MM.1S (cell line): Measurements from ENCODE around the gene KLHDC9.

ENCODE experiments used
- DNase-seq: peaks from one replicate; pipeline ENCODE4 v3.0.0-alpha.2; 2015
- H2AFZ ChIP-seq: fragments of 300-600 bp; sonication (generic); 2 replicates; pipeline ENCODE4 v1.6.0; 2016; ENCODE audit warnings: antibody characterized with exemption, low read length
- H3F3A ChIP-seq: fragments of 300-600 bp; sonication (generic); 2 replicates; pipeline ENCODE4 v1.6.1; 2016; ENCODE audit warnings: mild to moderate bottlenecking, antibody characterized with exemption, low read length, moderate library complexity, mixed read lengths; ENCODE audit not compliant: insufficient read depth
- H3K27ac ChIP-seq: fragments of 300-600 bp; sonication (generic); 2 replicates; pipeline ENCODE4 v1.5.1; 2016; ENCODE audit warnings: mild to moderate bottlenecking, low read length
- H3K27me3 ChIP-seq: fragments of 300-600 bp; sonication (generic); replicated peaks from 2 replicates; pipeline ENCODE4 v1.6.0; 2016; ENCODE audit warnings: low read length; ENCODE audit not compliant: insufficient read depth
- H3K36me3 ChIP-seq: fragments of 300-600 bp; sonication (generic); replicated peaks from 2 replicates; pipeline ENCODE4 v1.6.1; 2016; ENCODE audit warnings: mild to moderate bottlenecking, low read length, mixed read lengths; ENCODE audit not compliant: insufficient read depth
- H3K4me1 ChIP-seq: fragments of 300-600 bp; sonication (generic); 2 replicates; pipeline ENCODE4 v1.6.1; 2016; ENCODE audit warnings: low read length, mixed read lengths
- H3K4me2 ChIP-seq: fragments of 300-600 bp; sonication (generic); 2 replicates; pipeline ENCODE4 v1.6.0; 2016; ENCODE audit warnings: low read depth, low read length
- H3K4me3 ChIP-seq: fragments of 300-600 bp; sonication (generic); 2 replicates; pipeline ENCODE4 v1.5.1; 2016; ENCODE audit warnings: low read length, mixed read lengths
- H3K79me2 ChIP-seq: fragments of 300-600 bp; sonication (generic); 2 replicates; pipeline ENCODE4 v1.6.1; 2016; ENCODE audit warnings: mixed run types, low read length, mixed read lengths
- H3K9ac ChIP-seq: fragments of 300-600 bp; sonication (generic); 2 replicates; pipeline ENCODE4 v1.6.1; 2016; ENCODE audit warnings: low read length, mixed read lengths
- H3K9me2 ChIP-seq: fragments of 300-600 bp; sonication (generic); replicated peaks from 2 replicates; pipeline ENCODE4 v1.6.1; 2016; ENCODE audit warnings: mild to moderate bottlenecking, low read length, mixed read lengths; ENCODE audit not compliant: insufficient read depth
- H3K9me3 ChIP-seq: fragments of 300-600 bp; sonication (generic); replicated peaks from 2 replicates; pipeline ENCODE4 v1.6.1; 2016; ENCODE audit warnings: mild to moderate bottlenecking, low read length, mixed read lengths; ENCODE audit not compliant: insufficient read depth
- H4K20me1 ChIP-seq: fragments of 300-600 bp; sonication (generic); 2 replicates; pipeline ENCODE4 v1.6.1; 2016; ENCODE audit warnings: mild to moderate bottlenecking, low read length, moderate library complexity, mixed read lengths; ENCODE audit not compliant: insufficient read depth
- EZH2 ChIP-seq: fragments of 300-600 bp; sonication (generic); optimal IDR thresholded peaks from 2 replicates; pipeline ENCODE3; 2017; ENCODE audit warnings: low read depth, mild to moderate bottlenecking, antibody characterized with exemption, low read length, mixed read lengths
- EZH2phosphoT487 ChIP-seq: fragments of 300-600 bp; sonication (generic); IDR thresholded peaks from 2 replicates; pipeline ENCODE4 v1.6.1; 2018; ENCODE audit warnings: antibody characterized with exemption, low read length
- TF ChIP-seq, protein P1 (sequence below): fragments of 300-600 bp; sonication (generic); IDR thresholded peaks from 2 replicates; pipeline ENCODE4 v1.5.1; 2016; ENCODE audit warnings: antibody characterized with exemption, low read length, mixed read lengths

Gene KLHDC9

GRCh38 chr1:161106431-161106830 lies 8.3 kb downstream of the KLHDC9 start:
- Histone ChIP-seq H3K9me2 (no peaks in the 10 kb centered on the region), H3K4me1 (no peaks in the 10 kb centered on the region), H4K20me1 (0 out of 2 replicates have a peak, but pooled peaks cover 2% of the 10 kb centered on the region), H2AFZ (no peak overlapping the region), H3K79me2 (peaks cover 84% of the 10 kb centered on the region), H3K4me2 (no peak overlapping the region), H3K9ac (no peak overlapping the region), H3K27ac (no peak overlapping the region), H3K36me3 (peaks cover 4% of the 10 kb centered on the region; the same call in 1 of the 2 replicates), H3K4me3 (no peak overlapping the region), H3K9me3 (no peaks in the 10 kb centered on the region), H3F3A (no peaks in the 10 kb centered on the region; the same call in 1 of the 2 replicates), H3K27me3 (no peaks in the 10 kb centered on the region)
- no peak for TF ChIP-seq EZH2
- DNase-seq, result no peak

DNA sequence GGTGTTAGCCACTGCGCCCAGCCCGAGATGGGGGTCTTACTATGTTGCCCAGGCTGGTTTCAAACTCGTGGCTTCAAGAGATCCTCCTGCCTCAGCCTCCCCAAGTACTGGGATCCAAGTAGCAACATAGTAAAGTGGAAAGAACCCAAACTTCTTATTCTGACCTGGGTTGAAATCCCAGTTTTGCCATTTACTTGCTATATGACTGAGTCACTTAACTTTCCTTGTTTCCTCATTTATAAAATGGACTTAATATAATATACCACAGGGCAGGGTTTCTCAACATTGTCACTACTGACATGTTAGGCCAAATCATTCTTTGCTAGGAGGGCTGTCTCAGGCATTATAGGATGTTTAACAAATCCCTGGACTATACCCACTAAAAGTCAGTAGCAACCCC lies 13.0 kb downstream of the KLHDC9 start:
- TF ChIP-seq, protein P1, sequence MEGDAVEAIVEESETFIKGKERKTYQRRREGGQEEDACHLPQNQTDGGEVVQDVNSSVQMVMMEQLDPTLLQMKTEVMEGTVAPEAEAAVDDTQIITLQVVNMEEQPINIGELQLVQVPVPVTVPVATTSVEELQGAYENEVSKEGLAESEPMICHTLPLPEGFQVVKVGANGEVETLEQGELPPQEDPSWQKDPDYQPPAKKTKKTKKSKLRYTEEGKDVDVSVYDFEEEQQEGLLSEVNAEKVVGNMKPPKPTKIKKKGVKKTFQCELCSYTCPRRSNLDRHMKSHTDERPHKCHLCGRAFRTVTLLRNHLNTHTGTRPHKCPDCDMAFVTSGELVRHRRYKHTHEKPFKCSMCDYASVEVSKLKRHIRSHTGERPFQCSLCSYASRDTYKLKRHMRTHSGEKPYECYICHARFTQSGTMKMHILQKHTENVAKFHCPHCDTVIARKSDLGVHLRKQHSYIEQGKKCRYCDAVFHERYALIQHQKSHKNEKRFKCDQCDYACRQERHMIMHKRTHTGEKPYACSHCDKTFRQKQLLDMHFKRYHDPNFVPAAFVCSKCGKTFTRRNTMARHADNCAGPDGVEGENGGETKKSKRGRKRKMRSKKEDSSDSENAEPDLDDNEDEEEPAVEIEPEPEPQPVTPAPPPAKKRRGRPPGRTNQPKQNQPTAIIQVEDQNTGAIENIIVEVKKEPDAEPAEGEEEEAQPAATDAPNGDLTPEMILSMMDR, result no peak
- no peak for TF ChIP-seq EZH2
- no peak for TF ChIP-seq EZH2phosphoT487
- peaks cover 15% of the 10 kb centered on the region; the same call in 1 of the 2 replicates for H3K4me1 ChIP-seq
- DNase-seq, result no peak
- no peak overlapping the region for H3K9ac ChIP-seq
- no peak overlapping the region for H3K4me2 ChIP-seq
- no peaks in the 10 kb centered on the region; the same call in 1 of the 2 replicates for H3K36me3 ChIP-seq
- H3K79me2 ChIP-seq, result peaks cover 95% of the 10 kb centered on the region
- H3K27ac ChIP-seq, result no peak overlapping the region
- no peak overlapping the region for H2AFZ ChIP-seq
- no peak overlapping the region for H3K4me3 ChIP-seq
- no peaks in the 10 kb centered on the region; the same call in 1 of the 2 replicates for H3F3A ChIP-seq
- H3K9me3 ChIP-seq, result no peaks in the 10 kb centered on the region
- no peaks in the 10 kb centered on the region for H3K27me3 ChIP-seq
- H3K9me2 ChIP-seq, result no peaks in the 10 kb centered on the region
- H4K20me1 ChIP-seq, result peaks cover 10% of the 10 kb centered on the region; the same call in 1 of the 2 replicates

DNA sequence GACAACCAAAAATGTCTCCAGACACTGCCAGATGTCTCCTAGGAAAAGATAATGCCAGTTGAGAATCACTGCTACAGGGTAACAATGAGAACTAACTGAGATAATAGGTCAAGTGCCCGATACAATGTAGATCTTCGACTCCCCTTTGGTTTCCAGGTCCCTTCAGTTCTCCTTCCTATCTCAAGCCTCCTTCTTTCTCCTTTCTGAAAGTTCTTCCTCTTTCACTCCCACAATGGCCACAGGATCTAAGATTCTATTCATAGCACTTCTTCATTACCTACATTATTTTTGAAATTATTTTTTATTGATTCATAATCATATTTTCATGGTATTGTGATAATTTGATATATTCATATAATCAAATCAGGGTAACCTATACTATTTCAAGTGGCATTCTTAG lies 13.4 kb downstream of the KLHDC9 start:
- no peak overlapping the region for H3K4me2 ChIP-seq
- H4K20me1 ChIP-seq, result peaks cover 10% of the 10 kb centered on the region; the same call in 1 of the 2 replicates
- H3K36me3 ChIP-seq, result no peaks in the 10 kb centered on the region; the same call in 1 of the 2 replicates
- H3K4me3 ChIP-seq, result no peak overlapping the region
- no peaks in the 10 kb centered on the region for H3K27me3 ChIP-seq
- no peak overlapping the region for H3K27ac ChIP-seq
- no peak overlapping the region for H2AFZ ChIP-seq
- peaks cover 18% of the 10 kb centered on the region for H3K4me1 ChIP-seq
- peaks cover 95% of the 10 kb centered on the region for H3K79me2 ChIP-seq
- H3K9ac ChIP-seq, result no peak overlapping the region
- H3K9me2 ChIP-seq, result no peaks in the 10 kb centered on the region
- no peak for TF ChIP-seq EZH2phosphoT487
- no peak for TF ChIP-seq EZH2
- TF ChIP-seq, protein P1, result no peak
- DNase-seq, result no peak
- H3K9me3 ChIP-seq, result no peaks in the 10 kb centered on the region
- H3F3A ChIP-seq, result no peaks in the 10 kb centered on the region; the same call in 1 of the 2 replicates

DNA sequence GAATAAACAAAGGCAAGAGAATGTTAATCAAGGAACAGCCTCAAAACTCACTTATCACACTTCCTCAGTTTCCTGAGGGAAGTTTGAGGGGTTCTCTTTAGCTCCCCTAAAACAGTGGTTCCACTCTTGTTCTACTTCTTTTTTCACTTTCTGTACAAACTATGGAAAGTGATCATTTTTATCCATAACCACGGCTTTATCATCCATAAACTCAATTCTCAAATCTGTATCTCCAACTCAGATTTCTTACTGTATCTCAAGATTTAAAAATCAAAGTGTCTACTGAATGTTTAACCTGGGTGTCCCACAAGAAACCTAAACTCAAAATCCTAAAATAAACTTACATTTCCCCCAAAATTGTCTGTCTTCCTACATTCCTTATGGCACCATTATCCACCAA lies 15.8 kb downstream of the KLHDC9 start:
- Histone ChIP-seq H3K4me2 (no peak overlapping the region), H3K9ac (no peak overlapping the region), H3K9me3 (no peaks in the 10 kb centered on the region), H3F3A (peaks cover 5% of the 10 kb centered on the region; the same call in 1 of the 2 replicates), H3K4me3 (no peak overlapping the region), H4K20me1 (peaks cover 10% of the 10 kb centered on the region; the same call in 1 of the 2 replicates), H2AFZ (no peak overlapping the region), H3K4me1 (peaks cover 23% of the 10 kb centered on the region), H3K79me2 (peaks cover 98% of the 10 kb centered on the region), H3K27ac (no peak overlapping the region), H3K36me3 (no peaks in the 10 kb centered on the region; the same call in 1 of the 2 replicates), H3K9me2 (no peaks in the 10 kb centered on the region), H3K27me3 (no peaks in the 10 kb centered on the region)
- TF ChIP-seq EZH2phosphoT487 (no peak), EZH2 (no peak)
- TF ChIP-seq, protein P1, result no peak
- no peak for DNase-seq
